ENCODE measurements around the gene TRIM58.

DNA sequence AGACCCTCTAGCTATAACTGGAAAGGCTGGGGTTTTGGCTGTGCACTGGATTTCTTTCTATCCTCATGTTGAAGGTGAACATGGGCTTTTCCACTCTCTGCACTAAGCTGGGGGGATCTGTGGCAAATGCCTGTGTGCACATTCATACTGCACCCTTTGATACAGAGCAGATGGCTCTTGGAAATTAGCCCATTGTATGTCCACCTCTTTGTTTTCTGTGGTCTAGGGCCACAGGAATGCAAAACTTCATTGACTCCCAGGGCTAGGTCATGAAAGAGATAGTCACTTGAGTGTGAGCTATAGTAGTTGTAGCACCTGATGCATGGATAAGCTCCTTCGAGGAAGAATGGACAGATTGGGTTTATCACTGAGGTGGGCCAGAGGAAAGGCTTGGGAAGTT, 27.3 kb upstream of the TRIM58 start:
- TF ChIP-seq EP300 (IDR thresholded peaks at IDR 0.05) = no peak
- TF ChIP-seq, protein P1, sequence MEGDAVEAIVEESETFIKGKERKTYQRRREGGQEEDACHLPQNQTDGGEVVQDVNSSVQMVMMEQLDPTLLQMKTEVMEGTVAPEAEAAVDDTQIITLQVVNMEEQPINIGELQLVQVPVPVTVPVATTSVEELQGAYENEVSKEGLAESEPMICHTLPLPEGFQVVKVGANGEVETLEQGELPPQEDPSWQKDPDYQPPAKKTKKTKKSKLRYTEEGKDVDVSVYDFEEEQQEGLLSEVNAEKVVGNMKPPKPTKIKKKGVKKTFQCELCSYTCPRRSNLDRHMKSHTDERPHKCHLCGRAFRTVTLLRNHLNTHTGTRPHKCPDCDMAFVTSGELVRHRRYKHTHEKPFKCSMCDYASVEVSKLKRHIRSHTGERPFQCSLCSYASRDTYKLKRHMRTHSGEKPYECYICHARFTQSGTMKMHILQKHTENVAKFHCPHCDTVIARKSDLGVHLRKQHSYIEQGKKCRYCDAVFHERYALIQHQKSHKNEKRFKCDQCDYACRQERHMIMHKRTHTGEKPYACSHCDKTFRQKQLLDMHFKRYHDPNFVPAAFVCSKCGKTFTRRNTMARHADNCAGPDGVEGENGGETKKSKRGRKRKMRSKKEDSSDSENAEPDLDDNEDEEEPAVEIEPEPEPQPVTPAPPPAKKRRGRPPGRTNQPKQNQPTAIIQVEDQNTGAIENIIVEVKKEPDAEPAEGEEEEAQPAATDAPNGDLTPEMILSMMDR (IDR thresholded peaks at IDR 0.05) = no peak
